ENCODE results near the gene ADAM12. TPM values are rescaled to one million over a fixed set of nuclear protein-coding genes. Genes with fewer than 3 reads are reported as not detected.

Gene ADAM12
- total RNA-seq, 1 experiment from 2014 or later = not detected

GRCh38 chr10:126083009-126083408, 305.3 kb downstream of the ADAM12 start:
- intact Hi-C loops (cut with micrococcal nuclease) = no loop called here
- ChIA-PET CTCF (no interaction called here), RAD21 (ENCODE audit: low non-redundant PET in 1 of 2, low total read pairs in 2 of 2, uncharacterized antibody in 2 of 2, unreplicated experiment in 2 of 2) (no interaction called here), POLR2A (no interaction called here)
- H3K27ac ChIP-seq (ENCODE audit: low read depth, low read length) = no peak overlapping the region
- H3K9me2 ChIP-seq (ENCODE audit: insufficient read depth) = no peaks in the 10 kb centered on the region
- no peaks in the 10 kb centered on the region for H3K4me1 ChIP-seq (ENCODE audit: control insufficient read depth in 1 of 2, insufficient read depth in 2 of 2, low read length in 2 of 2)
- no peak overlapping the region for H3K9ac ChIP-seq (ENCODE audit: low read length)
- no TSS peak for BruUV-seq (replicated peaks)
- H3K27me3 ChIP-seq (ENCODE audit: insufficient read depth, low read length) = peaks cover 37% of the 10 kb centered on the region
- H3K79me2 ChIP-seq (ENCODE audit: insufficient read depth, low read length) = no peaks in the 10 kb centered on the region
- no peak for DNase-seq (ENCODE audit: low read depth, low spot score)
- ATAC-seq = no peak
- no peak overlapping the region for H3K4me2 ChIP-seq (ENCODE audit: low read length)
- no peak overlapping the region for H3K4me3 ChIP-seq (replicated peaks in 1 of 2; ENCODE audit: low read depth in 1 of 2, low read length in 2 of 2)
- no peaks in the 10 kb centered on the region for H3K36me3 ChIP-seq (ENCODE audit: control insufficient read depth in 1 of 2, insufficient read depth in 2 of 2, low read length in 2 of 2)
- H4K20me1 ChIP-seq (ENCODE audit: insufficient read depth) = no peaks in the 10 kb centered on the region
- H2AFZ ChIP-seq (ENCODE audit: low read depth, low read length, poor library complexity, severe bottlenecking) = no peak overlapping the region
- H3K9me3 ChIP-seq (ENCODE audit: control insufficient read depth in 1 of 2, insufficient read depth in 1 of 2, low read depth in 1 of 2, low read length in 2 of 2) = no peaks in the 10 kb centered on the region
- no peak for TF ChIP-seq RAD21 (IDR thresholded peaks at IDR 0.05; ENCODE audit: low read depth)
- no peak for TF ChIP-seq CTCF (IDR thresholded peaks at IDR 0.05 in 2 of 3, conservative IDR thresholded peaks at IDR 0.05 in 1 of 3; ENCODE audit: borderline replicate concordance in 1 of 3, insufficient read depth in 1 of 3, low read depth in 2 of 3, low read length in 2 of 3)
- TF ChIP-seq MAX (IDR thresholded peaks at IDR 0.05) = no peak
- no peak for TF ChIP-seq EGR1 (IDR thresholded peaks at IDR 0.05; ENCODE audit: low read depth)
- TF ChIP-seq SIN3A (IDR thresholded peaks at IDR 0.05; ENCODE audit: low read depth) = no peak
- TF ChIP-seq EZH2phosphoT487 (IDR thresholded peaks at IDR 0.05; ENCODE audit: borderline replicate concordance) = no peak
- no peak for TF ChIP-seq ZNF274 (IDR thresholded peaks at IDR 0.05; ENCODE audit: low read depth, low read length)
- no peak for TF ChIP-seq SRF (IDR thresholded peaks at IDR 0.05; ENCODE audit: low read depth)

GRCh38 chr10:126081841-126082466, 306.3 kb downstream of the ADAM12 start:
- ATAC-seq (no peak), DNase-seq (ENCODE audit: low read depth, low spot score) (no peak)
- Histone ChIP-seq H3K27me3 (ENCODE audit: insufficient read depth, low read length) (peaks cover 40% of the 10 kb centered on the region), H3K4me3 (replicated peaks in 1 of 2; ENCODE audit: low read depth in 1 of 2, low read length in 2 of 2) (no peak overlapping the region), H3K36me3 (ENCODE audit: control insufficient read depth in 1 of 2, insufficient read depth in 2 of 2, low read length in 2 of 2) (no peaks in the 10 kb centered on the region), H2AFZ (ENCODE audit: low read depth, low read length, poor library complexity, severe bottlenecking) (no peak overlapping the region), H3K9ac (ENCODE audit: low read length) (no peak overlapping the region), H3K4me1 (ENCODE audit: control insufficient read depth in 1 of 2, insufficient read depth in 2 of 2, low read length in 2 of 2) (no peaks in the 10 kb centered on the region), H3K4me2 (ENCODE audit: low read length) (no peak overlapping the region), H3K9me2 (ENCODE audit: insufficient read depth) (no peaks in the 10 kb centered on the region), H3K27ac (ENCODE audit: low read depth, low read length) (no peak overlapping the region), H3K9me3 (ENCODE audit: control insufficient read depth in 1 of 2, insufficient read depth in 1 of 2, low read depth in 1 of 2, low read length in 2 of 2) (no peaks in the 10 kb centered on the region), H4K20me1 (ENCODE audit: insufficient read depth) (no peaks in the 10 kb centered on the region), H3K79me2 (ENCODE audit: insufficient read depth, low read length) (no peaks in the 10 kb centered on the region)
- intact Hi-C loops (cut with micrococcal nuclease) = no loop called here
- CTCF ChIA-PET = no interaction called here
- BruUV-seq (replicated peaks) = no TSS peak
- RAD21 ChIA-PET (ENCODE audit: low non-redundant PET in 1 of 2, low total read pairs in 2 of 2, uncharacterized antibody in 2 of 2, unreplicated experiment in 2 of 2) = no interaction called here
- POLR2A ChIA-PET = no interaction called here
- no peak for TF ChIP-seq ZFX (IDR thresholded peaks at IDR 0.05)
- TF ChIP-seq SRF (IDR thresholded peaks at IDR 0.05; ENCODE audit: low read depth) = no peak
- no peak for TF ChIP-seq EGR1 (IDR thresholded peaks at IDR 0.05; ENCODE audit: low read depth)
- no peak for TF ChIP-seq ELF1 (IDR thresholded peaks at IDR 0.05; ENCODE audit: borderline replicate concordance, low read depth)
- no peak for TF ChIP-seq RAD21 (IDR thresholded peaks at IDR 0.05; ENCODE audit: low read depth)
- no peak for TF ChIP-seq CTCF (IDR thresholded peaks at IDR 0.05 in 2 of 3, conservative IDR thresholded peaks at IDR 0.05 in 1 of 3; ENCODE audit: borderline replicate concordance in 1 of 3, insufficient read depth in 1 of 3, low read depth in 2 of 3, low read length in 2 of 3)
- no peak for TF ChIP-seq EZH2phosphoT487 (IDR thresholded peaks at IDR 0.05; ENCODE audit: borderline replicate concordance)
- no peak for TF ChIP-seq ZBTB33 (IDR thresholded peaks at IDR 0.05; ENCODE audit: extremely low read depth, insufficient replicate concordance, low read length)
- TF ChIP-seq FOSL1 (IDR thresholded peaks at IDR 0.05; ENCODE audit: low read depth) = no peak
- TF ChIP-seq POLR2A (IDR thresholded peaks at IDR 0.05; ENCODE audit: borderline replicate concordance, extremely low read depth, insufficient read depth, insufficient read length) = no peak
